OCI-LY1 (cell line): ENCODE results near the gene ZNF677.
"Not testable (repeated sequence)": the region's sequence is repeated elsewhere in the genome, so short reads cannot be mapped to it uniquely, and the experiment has no call there.

Experiments
- H2AFZ ChIP-seq: fragments of 200-600 bp; sonication (generic), shearing (Covaris generic); 2 replicates; pipeline ENCODE4 v1.6.0; 2014; ENCODE audit warnings: antibody characterized with exemption, mild to moderate bottlenecking, low read length
- H3F3A ChIP-seq: fragments of 200-600 bp; sonication (generic), shearing (Covaris generic); 2 replicates; pipeline ENCODE4 v1.6.0; 2014; ENCODE audit warnings: mild to moderate bottlenecking, antibody characterized with exemption, low read length, moderate library complexity; ENCODE audit not compliant: insufficient read depth
- H3K27ac ChIP-seq: fragments of 200-600 bp; sonication (generic); 2 replicates; pipeline ENCODE4 v1.5.1; 2014; ENCODE audit warnings: low read length, mixed run types, mild to moderate bottlenecking, low read depth; ENCODE audit not compliant: poor library complexity, severe bottlenecking
- H3K27me3 ChIP-seq: fragments of 200-600 bp; sonication (generic); 2 replicates; pipeline ENCODE4 v1.6.0; 2014; ENCODE audit warnings: antibody characterized with exemption, mild to moderate bottlenecking, low read length, moderate library complexity; ENCODE audit not compliant: insufficient read depth
- H3K36me3 ChIP-seq: fragments of 200-600 bp; sonication (generic); 2 replicates; pipeline ENCODE4 v1.6.1; 2014; ENCODE audit warnings: mild to moderate bottlenecking, antibody characterized with exemption, low read length, moderate library complexity, mixed read lengths; ENCODE audit not compliant: insufficient read depth
- H3K4me1 ChIP-seq: fragments of 200-600 bp; sonication (generic); 2 replicates; pipeline ENCODE4 v1.5.1; 2014; ENCODE audit warnings: mild to moderate bottlenecking, low read length, moderate library complexity; ENCODE audit not compliant: insufficient read depth, severe bottlenecking
- H3K4me2 ChIP-seq: fragments of 200-600 bp; sonication (generic), shearing (Covaris generic); 2 replicates; pipeline ENCODE4 v1.6.1; 2014; ENCODE audit warnings: low read length
- H3K4me3 ChIP-seq: fragments of 200-600 bp; sonication (generic); 2 replicates; pipeline ENCODE4 v1.5.1; 2014; ENCODE audit warnings: low read length, low read depth, mild to moderate bottlenecking, mixed read lengths; ENCODE audit not compliant: poor library complexity, severe bottlenecking
- H3K79me2 ChIP-seq: fragments of 200-600 bp; shearing (Covaris generic); 2 replicates; pipeline ENCODE4 v1.6.1; 2016; ENCODE audit warnings: mixed run types, low read length, mixed read lengths; ENCODE audit not compliant: insufficient read depth
- H3K9ac ChIP-seq: fragments of 200-600 bp; sonication (generic), shearing (Covaris generic); 2 replicates; pipeline ENCODE4 v1.6.1; 2014; ENCODE audit warnings: mild to moderate bottlenecking, low read length, mixed read lengths
- H3K9me2 ChIP-seq: fragments of 200-600 bp; sonication (generic), shearing (Covaris generic); 2 replicates; pipeline ENCODE4 v1.6.1; 2014; ENCODE audit warnings: low read depth, mild to moderate bottlenecking, low read length, mixed read lengths
- H3K9me3 ChIP-seq: fragments of 200-600 bp; shearing (Covaris generic); 2 replicates; pipeline ENCODE4 v1.6.1; 2014; ENCODE audit warnings: low read length, mixed read lengths
- H4K20me1 ChIP-seq: fragments of 200-600 bp; sonication (generic), shearing (Covaris generic); 2 replicates; pipeline ENCODE4 v1.6.0; 2016; ENCODE audit warnings: mild to moderate bottlenecking, low read length; ENCODE audit not compliant: insufficient read depth
- EZH2 ChIP-seq: fragments of 200-600 bp; sonication (generic), shearing (Covaris generic); IDR thresholded peaks from 2 replicates; pipeline ENCODE4 v1.8.0; 2017; ENCODE audit warnings: borderline replicate concordance, mixed run types, mild to moderate bottlenecking, antibody characterized with exemption, low read length, moderate library complexity, mixed read lengths
- TF ChIP-seq, protein P1 (sequence below): fragments of 200-600 bp; sonication (generic), shearing (Covaris generic); IDR thresholded peaks from 2 replicates; pipeline ENCODE4 v1.5.1; 2017; ENCODE audit warnings: mild to moderate bottlenecking, antibody characterized with exemption, low read length, moderate library complexity, mixed read lengths

The ZNF677 gene

GRCh38 chr19:53254411-53255341 is at the start of gene ZNF677:
Gene ZNF677, minus strand, starts transcription at chr19:53254873. Its CDS starts 3,323 bp downstream, at chr19:53251550.
- no peaks in the 10 kb centered on the region for H3K4me1 ChIP-seq
- no peaks in the 10 kb centered on the region for H3K27me3 ChIP-seq
- no peak within 1 kb of the TSS for H3K4me3 ChIP-seq
- H4K20me1 ChIP-seq, result no peaks in the 10 kb centered on the region
- H3K36me3 ChIP-seq, result no peaks in the 10 kb centered on the region
- H3F3A ChIP-seq, result no peaks in the 10 kb centered on the region
- no peak within 1 kb of the TSS for H3K9ac ChIP-seq
- H2AFZ ChIP-seq, result no peak within 1 kb of the TSS
- H3K4me2 ChIP-seq, result no peak within 1 kb of the TSS
- TF ChIP-seq EZH2, result no peak
- TF ChIP-seq, protein P1, sequence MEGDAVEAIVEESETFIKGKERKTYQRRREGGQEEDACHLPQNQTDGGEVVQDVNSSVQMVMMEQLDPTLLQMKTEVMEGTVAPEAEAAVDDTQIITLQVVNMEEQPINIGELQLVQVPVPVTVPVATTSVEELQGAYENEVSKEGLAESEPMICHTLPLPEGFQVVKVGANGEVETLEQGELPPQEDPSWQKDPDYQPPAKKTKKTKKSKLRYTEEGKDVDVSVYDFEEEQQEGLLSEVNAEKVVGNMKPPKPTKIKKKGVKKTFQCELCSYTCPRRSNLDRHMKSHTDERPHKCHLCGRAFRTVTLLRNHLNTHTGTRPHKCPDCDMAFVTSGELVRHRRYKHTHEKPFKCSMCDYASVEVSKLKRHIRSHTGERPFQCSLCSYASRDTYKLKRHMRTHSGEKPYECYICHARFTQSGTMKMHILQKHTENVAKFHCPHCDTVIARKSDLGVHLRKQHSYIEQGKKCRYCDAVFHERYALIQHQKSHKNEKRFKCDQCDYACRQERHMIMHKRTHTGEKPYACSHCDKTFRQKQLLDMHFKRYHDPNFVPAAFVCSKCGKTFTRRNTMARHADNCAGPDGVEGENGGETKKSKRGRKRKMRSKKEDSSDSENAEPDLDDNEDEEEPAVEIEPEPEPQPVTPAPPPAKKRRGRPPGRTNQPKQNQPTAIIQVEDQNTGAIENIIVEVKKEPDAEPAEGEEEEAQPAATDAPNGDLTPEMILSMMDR, result no peak
- no peaks in the 10 kb centered on the region for H3K79me2 ChIP-seq
- H3K9me3 ChIP-seq, result peaks cover 3% of the 10 kb centered on the region; the same call in 1 of the 2 replicates
- no peak within 1 kb of the TSS for H3K27ac ChIP-seq
- H3K9me2 ChIP-seq, result no peaks in the 10 kb centered on the region

- H3K9me3 ChIP-seq, H3K79me2 ChIP-seq, H3K36me3 ChIP-seq, H3K4me3 ChIP-seq, H3K9ac ChIP-seq, H3K27ac ChIP-seq, H3K4me2 ChIP-seq, H3F3A ChIP-seq, H3K9me2 ChIP-seq, H3K4me1 ChIP-seq, H3K27me3 ChIP-seq, H2AFZ ChIP-seq, H4K20me1 ChIP-seq: not testable (repeated sequence)
Observed at GRCh38 chr19:53301341-53301740, 46.7 kb upstream of the ZNF677 start.

DNA sequence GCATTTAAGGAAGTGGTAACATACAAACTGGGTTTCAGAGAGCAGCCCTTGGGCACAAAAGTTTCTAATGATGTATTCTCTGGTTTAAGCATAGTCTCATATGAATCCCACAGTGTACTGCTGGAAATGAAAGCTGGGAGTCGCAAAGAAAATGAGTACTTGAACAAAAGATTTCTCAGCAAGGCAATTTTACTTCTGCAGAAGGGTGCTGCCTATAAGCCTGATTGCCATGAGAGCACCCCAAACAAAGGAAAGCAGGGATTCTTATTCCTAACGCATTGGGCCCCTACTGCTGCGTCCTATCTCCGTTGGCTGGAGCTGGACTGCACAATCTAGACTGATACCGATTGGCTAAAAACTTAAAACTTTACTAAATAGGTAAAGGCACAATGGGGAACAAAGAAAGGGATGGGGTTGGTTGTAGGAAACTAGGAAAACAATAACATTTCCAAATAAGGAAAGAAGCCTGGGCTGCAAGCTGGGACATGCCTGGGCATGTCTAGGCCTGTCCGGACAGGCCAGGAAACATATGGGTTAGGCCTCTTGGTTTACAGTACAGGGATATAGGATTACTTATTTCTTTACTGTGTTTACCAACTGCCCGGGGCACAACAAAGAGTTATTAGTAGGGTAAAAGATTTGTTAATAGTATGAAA is 40.2 kb upstream of the ZNF677 start:
- TF ChIP-seq, protein P1, result no peak
- no peak for TF ChIP-seq EZH2
- Histone ChIP-seq H3K9me3 (peaks cover 6% of the 10 kb centered on the region; the same call in 1 of the 2 replicates), H3K4me2 (no peak overlapping the region), H3K79me2 (no peaks in the 10 kb centered on the region), H3F3A (no peaks in the 10 kb centered on the region), H4K20me1 (no peaks in the 10 kb centered on the region), H3K27ac (no peak overlapping the region), H2AFZ (no peak overlapping the region), H3K9me2 (no peaks in the 10 kb centered on the region), H3K27me3 (no peaks in the 10 kb centered on the region), H3K4me3 (no peak overlapping the region), H3K4me1 (no peaks in the 10 kb centered on the region), H3K9ac (no peak overlapping the region), H3K36me3 (no peaks in the 10 kb centered on the region)
